ENCODE measurements around the gene ADRA2A.

ADRA2A gene

DNA sequence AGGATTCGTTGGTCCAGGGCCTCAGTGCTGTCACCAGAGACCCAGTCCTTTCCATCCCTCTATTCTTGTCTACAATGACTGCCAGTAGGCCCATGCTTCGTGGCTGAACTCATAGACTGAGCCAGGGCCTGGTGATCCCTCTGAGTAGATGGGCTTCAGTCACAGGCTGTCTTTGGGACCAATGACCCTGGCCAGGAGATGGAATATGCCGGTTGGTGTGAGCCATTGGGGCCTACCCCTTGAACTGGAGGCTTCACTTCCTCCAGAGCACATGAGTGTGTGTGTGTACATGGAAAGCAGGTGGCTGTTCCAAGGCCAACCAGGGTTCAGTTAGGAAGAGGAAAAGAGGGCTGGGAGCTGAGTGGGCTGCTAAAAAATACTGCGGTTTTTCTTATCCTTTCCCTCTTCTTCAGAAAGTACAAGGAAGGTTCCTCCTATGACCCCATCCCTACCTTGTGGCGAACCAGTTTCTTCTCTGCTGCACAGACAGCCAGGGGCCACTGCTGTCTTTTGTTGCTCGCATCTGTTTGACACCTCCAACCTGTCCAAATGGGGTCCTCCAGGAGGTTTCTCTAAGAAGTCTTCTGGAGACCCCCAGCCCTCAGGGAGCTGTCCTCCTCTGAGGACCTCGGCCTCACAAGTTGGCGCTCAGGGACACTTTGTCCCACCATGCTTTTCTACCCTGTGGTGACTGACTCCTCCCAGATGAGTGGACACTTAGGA lies 36.6 kb downstream of the ADRA2A start:
- POLR2A ChIA-PET: no interaction called here
- CTCF ChIA-PET: no interaction called here
- TF ChIP-seq, protein P1, sequence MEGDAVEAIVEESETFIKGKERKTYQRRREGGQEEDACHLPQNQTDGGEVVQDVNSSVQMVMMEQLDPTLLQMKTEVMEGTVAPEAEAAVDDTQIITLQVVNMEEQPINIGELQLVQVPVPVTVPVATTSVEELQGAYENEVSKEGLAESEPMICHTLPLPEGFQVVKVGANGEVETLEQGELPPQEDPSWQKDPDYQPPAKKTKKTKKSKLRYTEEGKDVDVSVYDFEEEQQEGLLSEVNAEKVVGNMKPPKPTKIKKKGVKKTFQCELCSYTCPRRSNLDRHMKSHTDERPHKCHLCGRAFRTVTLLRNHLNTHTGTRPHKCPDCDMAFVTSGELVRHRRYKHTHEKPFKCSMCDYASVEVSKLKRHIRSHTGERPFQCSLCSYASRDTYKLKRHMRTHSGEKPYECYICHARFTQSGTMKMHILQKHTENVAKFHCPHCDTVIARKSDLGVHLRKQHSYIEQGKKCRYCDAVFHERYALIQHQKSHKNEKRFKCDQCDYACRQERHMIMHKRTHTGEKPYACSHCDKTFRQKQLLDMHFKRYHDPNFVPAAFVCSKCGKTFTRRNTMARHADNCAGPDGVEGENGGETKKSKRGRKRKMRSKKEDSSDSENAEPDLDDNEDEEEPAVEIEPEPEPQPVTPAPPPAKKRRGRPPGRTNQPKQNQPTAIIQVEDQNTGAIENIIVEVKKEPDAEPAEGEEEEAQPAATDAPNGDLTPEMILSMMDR (IDR thresholded peaks at IDR 0.05; ENCODE audit: insufficient read depth, low read length, missing control alignments): no peak

DNA sequence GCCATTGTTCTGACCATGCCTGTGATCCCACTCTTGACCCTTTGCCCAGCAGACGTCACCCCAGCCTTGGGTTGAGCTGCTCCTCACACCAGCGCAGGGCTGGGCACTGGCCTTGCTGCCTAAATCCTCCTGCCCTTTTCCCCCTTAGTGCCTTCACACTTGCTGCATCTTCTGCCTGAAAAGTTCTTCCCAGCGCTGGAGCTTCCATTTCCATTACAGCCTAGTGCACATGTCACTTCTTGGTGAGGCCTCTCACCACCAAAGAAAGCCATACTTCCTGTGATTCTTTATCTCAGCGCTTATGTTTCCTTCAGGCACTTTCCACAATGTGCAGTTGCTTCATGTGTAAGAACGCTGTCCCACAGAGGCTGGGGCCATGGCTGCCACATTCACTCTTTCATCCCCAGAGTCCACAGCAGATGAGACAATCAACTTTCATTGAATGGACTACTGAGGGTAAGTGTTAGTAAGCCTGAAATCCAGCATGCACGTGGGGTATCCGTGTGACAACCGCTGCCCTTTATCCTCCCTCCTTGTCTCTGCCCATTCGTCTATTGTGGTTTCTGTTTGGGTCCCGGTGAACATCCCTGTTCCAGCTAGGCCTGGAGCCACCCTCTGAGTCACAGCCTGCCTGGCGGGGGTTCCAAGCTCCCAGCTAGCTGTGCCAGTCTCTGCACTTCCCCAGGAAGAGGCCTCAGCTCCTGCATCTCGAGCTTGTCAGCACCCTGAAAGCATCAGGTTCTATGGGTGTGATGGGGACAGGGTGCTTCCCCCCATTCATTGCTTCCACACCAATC lies 37.3 kb downstream of the ADRA2A start:
- no peak for DNase-seq (ENCODE audit: low read depth, low spot score)
- H3K4me3 ChIP-seq (ENCODE audit: low read depth, low read length): no peak overlapping the region
- ChIA-PET CTCF (no interaction called here), POLR2A (no interaction called here)
- TF ChIP-seq, protein P1 (IDR thresholded peaks at IDR 0.05; ENCODE audit: insufficient read depth, low read length, missing control alignments): no peak

More for the DNA sequence above, 36.6 kb downstream of the ADRA2A start:
- H3K4me3 ChIP-seq (ENCODE audit: low read depth, low read length): no peak overlapping the region
- no peak for DNase-seq (ENCODE audit: low read depth, low spot score)

DNA sequence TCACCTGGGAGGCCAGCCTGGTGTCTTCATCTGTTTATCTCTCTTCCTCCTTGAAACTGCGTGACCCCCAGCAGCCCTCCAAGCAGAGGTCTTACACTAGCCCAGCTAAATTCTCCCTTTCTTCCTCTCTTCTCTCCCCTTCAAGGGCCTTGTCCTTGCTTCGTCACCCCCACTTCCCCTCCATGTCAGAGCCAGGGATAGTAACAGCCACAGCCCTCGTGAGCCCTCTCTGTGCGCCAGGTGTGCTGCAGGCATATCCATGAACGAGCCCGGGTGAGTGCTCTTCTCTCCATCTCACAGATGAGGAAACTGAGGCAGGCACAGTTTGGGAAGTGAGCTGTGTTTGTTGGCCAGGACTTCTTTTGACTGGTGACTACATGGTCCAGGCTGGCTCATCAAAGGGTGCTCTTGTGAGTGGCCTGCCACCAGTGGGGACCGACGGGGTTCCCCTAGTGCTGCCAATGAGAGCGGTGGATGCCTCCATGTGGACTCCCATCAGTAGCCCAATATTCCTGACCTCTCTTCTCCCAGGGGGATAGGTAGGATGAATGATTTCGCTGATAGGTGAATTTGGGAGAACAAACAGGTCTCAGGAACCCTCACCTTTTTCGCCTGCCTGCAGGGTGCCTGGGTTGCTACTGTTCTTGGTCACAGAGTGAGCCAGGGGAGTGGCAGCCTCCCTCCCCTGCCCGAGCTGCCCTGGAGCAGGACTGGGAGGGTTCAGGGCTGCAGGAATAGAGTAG lies 38.1 kb downstream of the ADRA2A start:
- TF ChIP-seq, protein P1 (IDR thresholded peaks at IDR 0.05; ENCODE audit: insufficient read depth, low read length, missing control alignments): no peak
- no peak overlapping the region for H3K4me3 ChIP-seq (ENCODE audit: low read depth, low read length)
- DNase-seq (ENCODE audit: low read depth, low spot score): no peak
- POLR2A ChIA-PET: no interaction called here
- CTCF ChIA-PET: no interaction called here

DNA sequence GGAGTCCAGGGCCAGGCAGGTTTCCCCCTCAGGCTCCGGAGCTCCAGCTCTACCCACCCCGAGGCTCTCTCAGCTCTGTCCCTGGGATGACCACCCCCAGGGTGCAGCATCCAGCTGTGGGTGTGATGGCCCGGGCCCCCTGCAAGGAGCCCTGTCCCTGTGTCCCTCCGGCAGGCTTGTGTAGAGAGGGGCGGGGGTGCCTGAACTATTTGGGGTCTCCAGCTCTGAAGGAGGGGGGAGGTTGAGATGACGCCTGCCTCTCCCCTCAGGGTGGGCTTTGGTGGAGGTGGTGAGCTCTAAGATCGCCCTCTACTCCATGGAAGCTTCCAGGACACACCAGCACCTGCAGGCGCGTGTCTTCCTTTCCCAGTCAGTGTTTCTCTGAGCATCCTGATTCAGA lies 39.4 kb downstream of the ADRA2A start:
- CTCF ChIA-PET: no interaction called here
- H3K4me3 ChIP-seq (ENCODE audit: low read depth, low read length): no peak overlapping the region
- TF ChIP-seq, protein P1 (IDR thresholded peaks at IDR 0.05; ENCODE audit: insufficient read depth, low read length, missing control alignments): no peak
- POLR2A ChIA-PET: no interaction called here
- no peak for DNase-seq (ENCODE audit: low read depth, low spot score)

DNA sequence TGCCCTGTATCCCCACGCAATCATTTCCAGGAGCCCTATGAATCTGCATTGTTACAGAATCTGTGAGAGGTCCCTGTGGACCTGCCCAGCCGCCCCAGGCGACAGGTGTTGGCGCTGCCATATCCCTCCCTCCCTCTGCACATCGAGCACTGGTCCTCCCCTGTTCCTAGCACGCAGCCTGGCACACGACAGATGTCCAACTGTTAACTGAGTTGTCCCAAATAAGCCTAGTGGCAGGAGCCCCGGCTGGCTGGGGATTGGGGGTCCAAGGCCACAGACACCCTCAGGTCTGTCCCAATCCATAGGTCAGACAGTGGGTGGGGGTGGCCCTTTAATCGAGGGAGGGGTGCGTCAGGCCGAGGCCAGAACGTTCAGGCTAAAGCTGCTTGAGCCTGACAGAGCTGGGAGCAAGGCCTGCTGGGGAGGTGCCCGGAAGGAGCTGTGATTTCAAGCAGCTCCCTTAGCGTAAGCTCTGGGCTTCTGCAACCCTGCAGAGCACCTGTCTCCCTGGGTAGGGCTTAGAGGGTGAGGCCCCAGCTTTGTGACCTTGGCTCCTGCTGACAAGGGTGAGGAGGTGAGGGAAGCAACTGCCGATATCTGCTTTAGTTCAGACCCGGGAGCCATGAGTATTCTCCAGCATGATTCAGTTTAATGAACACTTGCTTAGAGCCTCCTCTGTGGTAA lies 40.1 kb downstream of the ADRA2A start:
- TF ChIP-seq, protein P1 (IDR thresholded peaks at IDR 0.05; ENCODE audit: insufficient read depth, low read length, missing control alignments): no peak
- no peak overlapping the region for H3K4me3 ChIP-seq (ENCODE audit: low read depth, low read length)
- CTCF ChIA-PET: no interaction called here
- POLR2A ChIA-PET: no interaction called here
- DNase-seq (ENCODE audit: low read depth, low spot score): no peak
